Activated CD4-positive, CD25-positive, alpha-beta regulatory T cell treated with anti-CD3 and anti-CD28 coated beads, Interleukin-2, amount 50 U/mL, for 24 hours (primary cell): ENCODE data around the gene ERVW-1.
"Not testable (repeated sequence)": the region's sequence is repeated elsewhere in the genome, so short reads cannot be mapped to it uniquely, and the experiment has no call there.

Experiments
- ATAC-seq, 2 donors: fragments of 150-1000 bp; cut with Tn5 transposase; one replicate each; pipeline ENCODE4 v1.10.0; 2021; ENCODE audit warnings: mild to moderate bottlenecking in 1 of 2, moderate library complexity in 1 of 2

The ERVW-1 gene

GRCh38 chr7:92473989-92474388 is 3.8 kb downstream of the ERVW-1 start:
- not testable (repeated sequence) for ATAC-seq

GRCh38 chr7:92468589-92468988 is 9.2 kb downstream of the ERVW-1 start:
- not testable (repeated sequence) for ATAC-seq

- no peak for ATAC-seq
Observed at GRCh38 chr7:92466682-92467081, 11.1 kb downstream of the ERVW-1 start.

GRCh38 chr7:92464515-92464914 is 13.2 kb downstream of the ERVW-1 start:
- ATAC-seq: no peak

GRCh38 chr7:92462560-92462959 is 15.2 kb downstream of the ERVW-1 start:
- no peak for ATAC-seq

- ATAC-seq: peak in 1 of 2 donors; percentile 36
Observed at GRCh38 chr7:92461027-92462003, 16.4 kb downstream of the ERVW-1 start.

- ATAC-seq: no peak
Observed at GRCh38 chr7:92460510-92460909, 17.2 kb downstream of the ERVW-1 start.

GRCh38 chr7:92460109-92460508 is 17.6 kb downstream of the ERVW-1 start:
- no peak for ATAC-seq

GRCh38 chr7:92456236-92456635 is 21.5 kb downstream of the ERVW-1 start:
- no peak for ATAC-seq

GRCh38 chr7:92451645-92452044 is 26.1 kb downstream of the ERVW-1 start:
- no peak for ATAC-seq

- ATAC-seq: peak; percentile 39 to 42
Observed at GRCh38 chr7:92448205-92448747, 29.5 kb downstream of the ERVW-1 start.

- ATAC-seq: peak; percentile 79 to 81
Observed at GRCh38 chr7:92447345-92448204, 30.2 kb downstream of the ERVW-1 start, which contains the start of gene GATAD1. TSS of gene GATAD1 (plus strand) at chr7:92447482. CDS start at chr7:92447730, 248 bp downstream.

GRCh38 chr7:92446869-92447344 is 30.8 kb downstream of the ERVW-1 start:
- no peak for ATAC-seq

GRCh38 chr7:92442720-92443119 is 35.0 kb downstream of the ERVW-1 start:
- ATAC-seq: not testable (repeated sequence)

GRCh38 chr7:92437956-92438491 is 39.7 kb downstream of the ERVW-1 start:
- ATAC-seq: no peak

- ATAC-seq: no peak
Observed at GRCh38 chr7:92436612-92437445, 40.9 kb downstream of the ERVW-1 start.

GRCh38 chr7:92435542-92435941 is 42.2 kb downstream of the ERVW-1 start:
- ATAC-seq: no peak

- no peak for ATAC-seq
Observed at GRCh38 chr7:92433019-92433418, 44.7 kb downstream of the ERVW-1 start.

- ATAC-seq: no peak
Observed at GRCh38 chr7:92432299-92432946, 45.3 kb downstream of the ERVW-1 start.

GRCh38 chr7:92427193-92427592 is 50.6 kb downstream of the ERVW-1 start:
- ATAC-seq: no peak
